Activated CD4-positive, alpha-beta T cell treated with anti-CD3 and anti-CD28 coated beads for 36 hours (primary cell): ENCODE measurements around the gene WHRN. TPM values are rescaled to one million over a fixed set of nuclear protein-coding genes. Genes with fewer than 3 reads are reported as not detected.

Experiments used
- ATAC-seq: fragments of 200-7000 bp; cut with Tn5 transposase; one replicate; pipeline ENCODE4 v1.10.0; 2021; ENCODE audit warnings: mild to moderate bottlenecking, moderate library complexity
- CTCF ChIA-PET: fragments of 350-600 bp; sonication (Branson Sonifier 250); formaldehyde crosslinking; loops from one replicate; lab custom pipeline; 2021; ENCODE audit warnings: antibody characterized with exemption; lab: Charles Lee
- POLR2A ChIA-PET: fragments of 350-600 bp; sonication (Branson Sonifier 250); formaldehyde crosslinking; loops from one replicate; lab custom pipeline; 2021; ENCODE audit warnings: antibody characterized with exemption, inconsistent platforms; lab: Charles Lee
- DNase-seq: peaks from one replicate; pipeline ENCODE4 v3.0.0-alpha.2; 2020
- H3K27ac Mint-ChIP-seq: one replicate; pipeline ENCODE4 v1.8.0; 2021; ENCODE audit warnings: mixed read lengths
- H3K27me3 Mint-ChIP-seq: one replicate; pipeline ENCODE4 v1.8.0; 2021; ENCODE audit warnings: mixed read lengths
- H3K36me3 Mint-ChIP-seq: one replicate; pipeline ENCODE4 v1.8.0; 2021; ENCODE audit warnings: low read depth, mixed read lengths
- H3K4me1 Mint-ChIP-seq: one replicate; pipeline ENCODE4 v1.8.0; 2021; ENCODE audit warnings: mixed read lengths
- H3K4me3 Mint-ChIP-seq: one replicate; pipeline ENCODE4 v1.8.0; 2021; ENCODE audit warnings: mild to moderate bottlenecking, moderate library complexity, mixed read lengths
- H3K9me3 Mint-ChIP-seq: one replicate; pipeline ENCODE4 v1.8.0; 2021; ENCODE audit warnings: low read depth, mixed read lengths
- intact Hi-C, 2 experiments: fragments of 100-400 bp; cut with DNase I in 1 of 2; cut with micrococcal nuclease in 1 of 2; formaldehyde crosslinking; loops; one replicate each; pipeline versions ENCODE4 v1.14.2 to v1.15.1; 2022 to 2024; cut with DNase I, micrococcal nuclease
- total RNA-seq, 2 experiments: library from RNA; stranded (reverse); gene quantifications; one replicate each; pipeline ENCODE4 v1.2.3, GENCODE V29; 2021

WHRN gene
- total RNA-seq, 2 experiments from 2014 or later, result 1.9 to 2.0 TPM

DNA sequence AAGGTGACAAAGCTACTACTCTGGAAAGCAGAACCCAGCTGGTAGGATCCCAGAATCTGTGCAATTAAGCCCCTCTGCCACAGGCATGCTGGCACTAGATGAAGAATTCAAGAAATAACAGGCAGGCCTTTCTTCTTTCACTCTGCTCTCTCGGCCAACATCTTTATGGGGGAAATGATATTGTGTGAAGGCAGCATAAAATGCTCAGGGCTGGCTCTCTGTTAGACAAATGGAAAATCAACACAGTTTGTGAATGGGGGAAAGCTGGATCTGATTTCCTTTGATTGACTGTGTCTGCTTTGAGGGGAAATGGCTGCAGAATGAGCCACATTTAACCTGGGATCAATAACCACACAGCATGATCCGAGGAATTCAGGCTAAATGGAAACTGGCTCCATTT, 88.4 kb downstream of the WHRN start:
- Mint-ChIP-seq H3K4me1 (peaks cover 4% of the 10 kb centered on the region), H3K4me3 (no peak overlapping the region), H3K36me3 (no peaks in the 10 kb centered on the region), H3K27me3 (no peaks in the 10 kb centered on the region), H3K9me3 (no peaks in the 10 kb centered on the region), H3K27ac (no peak overlapping the region)
- ATAC-seq, result no peak
- CTCF ChIA-PET, result interaction anchor here (1.3 to 1.8 kb wide), 2 partner anchors 11 to 237 kb away, joined by 6 read pairs; no protein-coding TSS in a partner anchor
- POLR2A ChIA-PET, result no interaction called here
- no peak for DNase-seq
- intact Hi-C loops, result no loop called here

DNA sequence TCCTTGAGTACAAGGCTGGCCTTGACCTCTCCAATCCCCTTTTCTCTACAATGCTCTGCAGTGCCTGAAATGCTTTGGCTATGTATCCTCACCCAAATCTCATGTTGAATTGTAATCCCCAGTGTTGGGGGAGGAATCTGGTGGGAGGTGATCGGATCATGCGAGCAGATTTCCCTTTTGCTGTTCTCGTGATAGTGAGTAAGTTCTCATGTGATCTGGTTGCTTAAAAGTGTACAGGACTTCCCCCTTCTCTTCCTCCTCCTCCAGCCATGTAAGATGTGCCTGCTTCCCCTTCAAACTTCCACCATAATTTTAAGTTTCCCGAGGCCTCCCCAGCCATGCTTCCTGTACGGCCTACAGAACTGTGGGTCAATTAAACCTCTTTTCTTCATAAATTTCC, 89.0 kb downstream of the WHRN start:
- H3K36me3 Mint-ChIP-seq, result no peaks in the 10 kb centered on the region
- ChIA-PET CTCF (interaction anchor here (1.8 kb wide), 1 partner anchor 10 kb away, joined by 6 read pairs; no protein-coding TSS in a partner anchor), POLR2A (no interaction called here)
- no peak overlapping the region for H3K27ac Mint-ChIP-seq
- DNase-seq (no peak), ATAC-seq (no peak)
- intact Hi-C loops, result no loop called here
- H3K4me1 Mint-ChIP-seq, result peaks cover 4% of the 10 kb centered on the region
- H3K27me3 Mint-ChIP-seq, result no peaks in the 10 kb centered on the region
- H3K4me3 Mint-ChIP-seq, result no peak overlapping the region
- no peaks in the 10 kb centered on the region for H3K9me3 Mint-ChIP-seq

DNA sequence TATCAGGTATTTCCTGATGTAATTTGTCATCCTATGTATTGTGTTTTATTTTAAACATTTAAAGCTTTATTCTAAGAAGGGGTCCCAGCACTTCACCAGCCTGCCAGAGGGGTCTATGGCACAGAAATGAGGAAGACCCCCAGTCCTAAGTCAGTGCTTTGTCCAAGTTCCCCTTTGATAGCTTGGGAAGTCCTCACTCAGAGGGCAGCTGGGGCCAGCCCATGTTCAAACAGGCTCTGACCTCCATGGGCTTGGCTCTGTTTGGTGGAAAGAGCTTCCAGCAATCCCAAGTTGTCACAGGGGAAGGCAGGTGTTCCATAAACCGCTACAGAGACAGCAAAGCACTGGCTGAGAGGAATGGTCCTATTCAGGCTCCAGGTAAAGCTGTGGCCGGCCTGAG, 90.9 kb downstream of the WHRN start:
- CTCF ChIA-PET, result interaction anchor here (0.5 to 2.7 kb wide), 6 partner anchors 9 to 267 kb away, joined by 3 to 13 read pairs (median 3); no protein-coding TSS in a partner anchor
- no peak for DNase-seq
- peaks cover 4% of the 10 kb centered on the region for H3K4me1 Mint-ChIP-seq
- H3K9me3 Mint-ChIP-seq, result no peaks in the 10 kb centered on the region
- no peak overlapping the region for H3K27ac Mint-ChIP-seq
- no peak for ATAC-seq
- H3K36me3 Mint-ChIP-seq, result no peaks in the 10 kb centered on the region
- no peaks in the 10 kb centered on the region for H3K27me3 Mint-ChIP-seq
- POLR2A ChIA-PET, result no interaction called here
- intact Hi-C loops, result no loop called here
- no peak overlapping the region for H3K4me3 Mint-ChIP-seq

DNA sequence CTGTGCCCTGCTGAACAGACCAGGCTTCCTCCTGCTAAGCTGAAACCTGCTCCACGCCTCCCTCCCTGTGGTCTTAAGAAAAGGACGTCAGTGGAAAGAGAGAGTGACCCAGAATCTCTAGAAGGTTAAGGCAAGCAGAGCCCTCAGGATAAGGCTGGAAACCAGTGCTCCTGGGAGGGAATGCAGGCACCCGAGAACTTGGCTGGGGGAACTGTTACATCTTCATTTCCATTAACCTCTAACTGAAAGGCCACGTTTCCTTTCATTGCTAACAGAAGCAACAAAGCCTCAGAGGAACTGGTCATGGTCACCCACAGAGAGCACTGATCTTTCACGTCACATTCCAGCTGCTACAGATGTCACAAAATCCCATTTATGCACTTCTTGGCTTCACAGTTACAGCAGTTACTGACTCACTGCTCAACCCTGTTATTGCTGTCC, 91.4 kb downstream of the WHRN start:
- CTCF ChIA-PET, result interaction anchor here (0.5 to 2.7 kb wide), 7 partner anchors 8 to 267 kb away, joined by 3 to 13 read pairs (median 3); no protein-coding TSS in a partner anchor
- no peak overlapping the region for H3K4me3 Mint-ChIP-seq
- no peaks in the 10 kb centered on the region for H3K27me3 Mint-ChIP-seq
- intact Hi-C loops, result no loop called here
- ATAC-seq (no peak), DNase-seq (no peak)
- POLR2A ChIA-PET, result interaction anchor here (0.6 kb wide), 1 partner anchor 29 kb away, joined by 3 read pairs; no protein-coding TSS in a partner anchor
- H3K36me3 Mint-ChIP-seq, result no peaks in the 10 kb centered on the region
- no peak overlapping the region for H3K27ac Mint-ChIP-seq
- no peaks in the 10 kb centered on the region for H3K9me3 Mint-ChIP-seq
- H3K4me1 Mint-ChIP-seq, result peaks cover 4% of the 10 kb centered on the region

DNA sequence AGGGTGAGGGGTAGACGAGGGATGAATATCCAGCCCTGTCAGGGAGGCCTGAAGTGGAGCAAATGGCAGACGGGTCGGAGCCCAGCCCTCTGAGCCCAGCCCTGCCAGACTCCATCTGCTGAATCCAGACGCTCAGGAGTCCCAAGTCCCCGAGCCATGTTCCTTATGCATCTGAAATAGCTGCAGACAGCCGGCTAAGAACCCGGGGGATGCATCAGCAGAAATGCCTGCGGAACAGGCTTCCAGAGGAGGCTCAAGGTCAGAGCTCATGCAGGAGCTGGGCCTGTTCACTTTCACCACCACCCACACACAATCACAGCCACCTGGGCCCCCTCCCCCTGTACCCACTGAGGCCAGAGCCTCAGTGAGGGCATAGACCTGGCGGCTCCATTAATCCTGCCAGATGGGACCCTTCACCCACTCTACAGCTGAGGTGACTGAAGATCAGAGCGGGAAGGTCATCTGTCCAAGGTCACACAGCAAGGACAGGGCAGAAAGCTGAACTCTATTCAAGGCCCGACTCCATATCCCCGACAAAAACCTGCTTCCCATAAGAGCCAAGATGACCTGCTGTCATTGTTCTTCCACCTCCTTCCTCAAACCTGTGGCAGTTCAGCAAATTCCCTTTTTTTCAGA, 93.1 kb downstream of the WHRN start:
- intact Hi-C loops, result no loop called here
- no peak overlapping the region for H3K27ac Mint-ChIP-seq
- H3K4me3 Mint-ChIP-seq, result no peak overlapping the region
- DNase-seq (no peak), ATAC-seq (no peak)
- no peaks in the 10 kb centered on the region for H3K4me1 Mint-ChIP-seq
- ChIA-PET POLR2A (no interaction called here), CTCF (no interaction called here)
- no peaks in the 10 kb centered on the region for H3K36me3 Mint-ChIP-seq
- H3K9me3 Mint-ChIP-seq, result no peaks in the 10 kb centered on the region
- no peaks in the 10 kb centered on the region for H3K27me3 Mint-ChIP-seq

DNA sequence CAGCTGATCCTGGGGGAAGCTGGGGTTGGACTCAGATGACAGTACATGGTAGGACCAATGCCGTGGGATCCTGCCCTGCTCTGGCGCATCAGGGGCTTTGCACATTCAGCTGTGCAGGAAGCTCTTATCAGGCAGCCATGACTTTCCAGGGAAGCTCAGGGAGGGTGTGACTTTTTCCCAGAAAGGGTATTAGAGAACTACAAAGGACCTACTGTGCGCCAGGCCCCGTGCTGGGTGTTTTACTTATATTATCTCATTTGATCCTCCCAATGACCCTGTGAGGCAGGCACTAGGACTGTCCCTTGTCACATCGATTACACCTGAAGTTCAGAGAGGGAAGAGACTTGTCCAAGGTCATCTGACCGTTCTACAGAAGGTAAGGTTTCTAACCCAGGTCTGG, 93.8 kb downstream of the WHRN start:
- intact Hi-C loops, result no loop called here
- POLR2A ChIA-PET, result no interaction called here
- no peak for ATAC-seq

DNA sequence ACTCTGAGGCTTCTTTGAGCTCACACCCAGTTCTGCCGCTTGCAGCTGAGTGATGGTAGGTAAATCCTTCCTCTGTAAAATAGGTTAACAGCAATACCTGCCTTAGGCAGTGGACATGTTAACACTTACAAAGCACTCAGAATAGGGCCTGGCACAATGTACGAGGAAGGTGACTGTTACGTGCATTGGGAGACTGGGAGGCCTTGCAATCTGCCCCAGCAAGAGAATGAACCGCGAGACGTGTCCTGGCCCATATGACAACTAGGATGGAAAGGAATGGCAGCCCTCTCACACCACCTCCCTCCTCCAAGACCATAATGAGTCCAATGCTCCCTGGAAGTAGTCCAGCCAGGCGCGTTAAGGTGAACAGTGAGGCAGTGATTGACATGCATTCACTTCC, 94.4 kb downstream of the WHRN start:
- intact Hi-C loops, result no loop called here
- ChIA-PET CTCF (interaction anchor here (0.6 kb wide), 1 partner anchor 12 kb away, joined by 3 read pairs; no protein-coding TSS in a partner anchor), POLR2A (no interaction called here)
- ATAC-seq (no peak), DNase-seq (no peak)
- Mint-ChIP-seq H3K4me3 (no peak overlapping the region), H3K27ac (no peak overlapping the region), H3K36me3 (no peaks in the 10 kb centered on the region), H3K27me3 (no peaks in the 10 kb centered on the region), H3K9me3 (no peaks in the 10 kb centered on the region), H3K4me1 (no peaks in the 10 kb centered on the region)

More for the DNA sequence above, 93.8 kb downstream of the WHRN start:
- DNase-seq, result no peak
- H3K36me3 Mint-ChIP-seq, result no peaks in the 10 kb centered on the region
- H3K27ac Mint-ChIP-seq, result no peak overlapping the region
- no peaks in the 10 kb centered on the region for H3K27me3 Mint-ChIP-seq
- no peaks in the 10 kb centered on the region for H3K4me1 Mint-ChIP-seq
- H3K9me3 Mint-ChIP-seq, result no peaks in the 10 kb centered on the region
- CTCF ChIA-PET, result no interaction called here
- H3K4me3 Mint-ChIP-seq, result no peak overlapping the region

DNA sequence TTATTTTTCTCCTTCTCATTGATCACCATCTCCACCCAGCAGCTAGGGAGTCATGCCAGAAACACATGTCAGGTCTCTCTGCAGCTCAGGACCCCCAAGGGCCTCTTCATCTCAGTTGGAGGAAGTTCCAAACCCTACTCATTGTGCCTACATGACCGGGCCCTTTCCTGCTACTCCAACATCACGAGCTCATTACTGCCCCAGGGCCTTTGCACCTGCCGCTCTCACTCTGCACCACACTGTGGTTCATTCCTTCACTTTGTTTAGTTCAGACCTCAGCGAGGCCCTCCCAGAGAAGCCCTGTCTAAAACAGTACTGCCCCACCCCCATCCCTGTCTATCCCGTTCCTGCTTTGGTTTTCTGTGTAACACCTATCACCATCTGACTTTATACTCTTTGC, 95.4 kb downstream of the WHRN start:
- CTCF ChIA-PET, result interaction anchor here (0.5 to 1.5 kb wide), 4 partner anchors 10 to 243 kb away, joined by 3 to 15 read pairs (median 4); partner anchors contain the start of gene WHRN
- POLR2A ChIA-PET, result no interaction called here
- intact Hi-C loops, result loop anchor here in 1 of 2 experiments (5.0 kb wide), 2 partner anchors 602 to 1112 kb away; no protein-coding TSS in a partner anchor

DNA sequence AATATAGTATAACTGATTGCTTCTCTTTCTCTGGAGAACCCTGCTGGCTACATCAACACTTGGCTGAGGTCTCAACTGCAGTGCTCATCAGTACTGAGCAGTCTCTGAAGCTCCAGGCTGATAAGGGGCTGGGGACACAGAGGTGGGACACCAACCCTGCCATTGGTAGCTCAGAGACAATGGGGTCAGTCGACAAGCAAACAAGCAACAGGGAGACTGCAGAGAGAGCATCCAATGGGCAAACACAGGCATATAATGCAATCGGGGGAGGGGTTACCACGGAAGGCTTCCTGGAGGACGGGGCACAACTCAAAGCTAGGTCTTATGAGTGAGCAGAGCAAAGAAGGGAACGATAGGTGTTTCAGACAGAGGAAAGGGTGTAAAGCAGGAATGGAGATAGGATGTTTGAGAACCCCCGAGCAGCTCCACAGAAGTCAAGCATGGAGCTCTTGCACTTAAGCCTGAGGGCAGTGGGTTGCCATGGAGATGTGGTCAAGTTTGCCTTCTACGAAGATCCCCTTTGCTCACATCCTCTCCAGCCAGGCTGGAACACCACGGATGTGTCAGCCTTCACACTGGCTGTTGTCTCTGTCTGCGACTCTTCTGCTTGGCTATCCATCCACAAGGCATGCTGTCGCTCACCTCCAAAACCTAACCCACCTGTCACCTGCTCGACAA, 96.0 kb downstream of the WHRN start:
- H3K4me3 Mint-ChIP-seq, result no peak overlapping the region
- DNase-seq (no peak), ATAC-seq (no peak)
- ChIA-PET CTCF (interaction anchor here (0.5 to 1.5 kb wide), 6 partner anchors 11 to 268 kb away, joined by 3 to 15 read pairs (median 4); partner anchors contain the start of gene WHRN), POLR2A (no interaction called here)
- no peaks in the 10 kb centered on the region for H3K9me3 Mint-ChIP-seq
- intact Hi-C loops, result loop anchor here in 1 of 2 experiments (5.0 kb wide), 2 partner anchors 603 to 1113 kb away; no protein-coding TSS in a partner anchor
- H3K27me3 Mint-ChIP-seq, result no peaks in the 10 kb centered on the region
- no peak overlapping the region for H3K27ac Mint-ChIP-seq
- H3K36me3 Mint-ChIP-seq, result no peaks in the 10 kb centered on the region
- peaks cover 6% of the 10 kb centered on the region for H3K4me1 Mint-ChIP-seq

More for the DNA sequence above, 95.4 kb downstream of the WHRN start:
- Mint-ChIP-seq H3K9me3 (no peaks in the 10 kb centered on the region), H3K27me3 (no peaks in the 10 kb centered on the region), H3K27ac (no peak overlapping the region), H3K4me1 (peaks cover 6% of the 10 kb centered on the region), H3K36me3 (no peaks in the 10 kb centered on the region), H3K4me3 (no peak overlapping the region)
- DNase-seq (no peak), ATAC-seq (no peak)

DNA sequence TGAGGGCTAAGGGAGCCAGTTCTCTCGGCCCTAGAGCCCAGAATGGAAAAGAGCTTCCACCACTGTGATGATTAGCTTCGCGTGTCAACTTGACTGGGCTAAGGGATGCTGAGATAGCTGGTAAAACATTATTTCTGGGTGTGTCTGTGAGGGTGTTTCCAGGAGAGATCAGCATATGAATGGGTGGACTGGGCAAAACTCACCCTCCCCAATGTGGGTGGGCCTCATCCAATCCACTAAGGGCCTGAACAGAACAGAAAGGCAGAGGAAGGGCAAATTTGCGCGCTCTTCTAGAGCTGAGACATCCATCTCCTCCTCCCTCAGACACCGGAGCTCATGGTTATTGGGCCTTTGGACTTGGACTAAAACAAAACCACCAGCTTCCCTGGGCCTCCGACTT, 96.6 kb downstream of the WHRN start:
- CTCF ChIA-PET, result interaction anchor here (0.6 to 1.6 kb wide), 4 partner anchors 16 to 271 kb away, joined by 3 to 15 read pairs (median 4); no protein-coding TSS in a partner anchor
- ATAC-seq (no peak), DNase-seq (no peak)
- Mint-ChIP-seq H3K27me3 (no peaks in the 10 kb centered on the region), H3K27ac (no peak overlapping the region), H3K4me3 (no peak overlapping the region), H3K36me3 (no peaks in the 10 kb centered on the region), H3K9me3 (no peaks in the 10 kb centered on the region), H3K4me1 (peaks cover 6% of the 10 kb centered on the region)
- intact Hi-C loops, result loop anchor here in 1 of 2 experiments (5.0 kb wide), 2 partner anchors 604 to 1114 kb away; no protein-coding TSS in a partner anchor
- POLR2A ChIA-PET, result no interaction called here

DNA sequence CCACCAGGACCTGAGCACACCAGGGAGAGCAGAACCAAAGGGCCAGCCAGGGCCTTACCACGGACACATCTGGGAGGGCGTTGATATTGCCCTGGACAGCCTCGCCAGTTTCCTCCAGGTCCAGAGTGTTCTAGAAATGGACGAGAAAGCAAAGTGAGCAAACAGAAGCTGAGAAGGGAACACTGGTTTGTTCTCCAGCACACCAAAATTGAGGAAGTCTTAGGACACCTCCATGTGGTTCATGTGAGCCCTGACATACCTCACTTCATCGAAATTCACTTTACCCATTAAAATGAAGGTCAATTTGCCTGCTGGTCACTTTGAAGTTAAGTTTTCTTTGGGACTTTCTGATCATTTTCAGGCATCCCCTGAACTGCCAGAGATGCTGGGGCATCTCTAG, 97.4 kb downstream of the WHRN start:
- Mint-ChIP-seq H3K4me1 (peaks cover 6% of the 10 kb centered on the region), H3K36me3 (no peaks in the 10 kb centered on the region), H3K4me3 (no peak overlapping the region), H3K27ac (no peak overlapping the region), H3K9me3 (no peaks in the 10 kb centered on the region), H3K27me3 (no peaks in the 10 kb centered on the region)
- ChIA-PET CTCF (interaction anchor here (0.7 to 6.2 kb wide), 4 partner anchors 185 to 693 kb away, joined by 4 to 148 read pairs (median 4); no protein-coding TSS in a partner anchor), POLR2A (no interaction called here)
- ATAC-seq (no peak), DNase-seq (no peak)
- intact Hi-C loops, result loop anchor here in 1 of 2 experiments (5.0 kb wide), 2 partner anchors 604 to 1114 kb away; no protein-coding TSS in a partner anchor
